ENCODE data around the gene ABCG5.

DNA sequence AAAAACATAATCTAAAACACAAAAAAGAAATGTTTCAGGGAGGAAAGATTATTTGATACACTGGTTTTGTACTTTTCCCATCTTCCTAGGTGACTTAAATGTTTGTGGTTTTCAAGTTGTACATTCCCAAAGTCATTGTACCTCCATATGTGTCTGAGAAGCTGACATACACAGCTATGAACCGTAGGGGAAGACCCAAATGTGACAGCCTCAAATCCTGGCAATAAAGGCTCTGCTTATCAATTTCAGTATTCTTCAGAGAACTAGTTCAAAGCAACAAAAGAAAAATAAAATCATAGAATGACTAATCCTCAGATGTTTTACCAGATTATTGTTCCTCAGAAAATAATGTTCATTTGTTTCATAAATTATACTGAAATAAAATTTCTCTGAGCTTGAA, 62.3 kb downstream of the ABCG5 start:
- no peak for TF ChIP-seq POLR2A (IDR thresholded peaks at IDR 0.05)
- no peak for TF ChIP-seq POLR2AphosphoS5 (IDR thresholded peaks at IDR 0.05; ENCODE audit: insufficient read depth in 1 of 2, low read depth in 1 of 2)
